Measurements from ENCODE around the gene HRH1. TPM values are rescaled to one million over a fixed set of nuclear protein-coding genes. Genes with fewer than 3 reads are reported as not detected.

Gene HRH1
- total and polyA plus RNA-seq, 2 of the 13 experiments (the other 11 are each of a cell fraction or from before 2014, with no cell fraction given), result not detected

DNA sequence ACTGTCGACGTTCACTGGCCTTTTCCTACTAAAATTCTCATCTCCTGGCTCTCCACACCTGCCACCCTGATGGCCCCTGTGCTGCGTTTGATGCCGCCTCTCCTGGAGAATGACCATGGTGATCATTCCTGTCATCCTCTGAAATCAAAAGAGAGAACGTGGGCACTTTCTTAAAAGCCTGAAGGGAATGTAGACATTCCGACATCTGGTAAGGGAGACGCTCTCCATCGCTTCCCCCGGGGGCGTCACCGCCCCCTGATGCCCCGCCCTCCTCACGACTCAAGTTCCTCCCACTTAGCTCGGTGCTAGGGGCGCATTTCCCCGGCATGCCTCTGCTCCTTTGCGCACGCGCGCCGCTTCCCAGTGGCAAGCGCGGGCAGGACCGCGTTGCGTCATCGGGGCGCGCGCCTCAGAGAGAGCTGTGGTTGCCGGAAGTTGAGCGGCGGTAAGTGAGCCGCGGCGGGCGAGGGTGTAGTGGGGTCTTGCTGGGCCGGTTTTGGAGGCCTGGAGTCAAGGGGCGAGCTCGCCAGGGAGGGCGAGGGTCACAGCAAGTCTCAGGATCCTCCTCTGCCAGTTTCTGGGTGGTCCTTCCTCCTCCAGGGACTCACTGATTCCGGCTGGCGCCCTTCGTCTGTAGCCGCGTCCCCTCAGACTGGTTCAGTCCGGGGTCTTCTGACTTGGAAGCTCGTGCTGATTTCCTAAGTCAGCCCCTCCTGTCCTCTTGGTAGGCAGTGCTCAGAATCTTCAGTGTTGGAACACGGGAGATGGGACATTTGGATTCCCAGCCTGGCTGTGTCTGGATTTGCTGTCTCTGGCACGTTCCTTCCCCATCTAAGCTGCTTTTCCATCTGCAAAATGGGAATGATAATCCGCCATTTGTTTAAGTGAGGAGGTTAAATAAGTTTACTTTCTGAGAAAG lies 118.0 kb downstream of the HRH1 start, which contains the start of gene ATG7 (continued):
- 0 out of 2 replicates have a peak, but pooled peaks have one; percentile 93 for TF ChIP-seq SMAD1 (CRISPR knock-in tag; IDR thresholded peaks at IDR 0.05; ENCODE audit: borderline replicate concordance, low read depth)
- peak; percentile 89 for TF ChIP-seq HOXA3 (CRISPR knock-in tag; IDR thresholded peaks at IDR 0.05)
- peak; percentile 52; the same call in 1 of the 2 replicates for TF ChIP-seq ZSCAN25 (CRISPR knock-in tag; IDR thresholded peaks at IDR 0.05)
- TF ChIP-seq ZNF180 (CRISPR knock-in tag; IDR thresholded peaks at IDR 0.05; ENCODE audit: borderline replicate concordance, low read depth), result no peak
- peak; percentile 95 for TF ChIP-seq ZNF350 (CRISPR knock-in tag; IDR thresholded peaks at IDR 0.05; ENCODE audit: borderline replicate concordance, low read depth)
- TF ChIP-seq NCOA2 (CRISPR knock-in tag; IDR thresholded peaks at IDR 0.05), result peak; percentile 51
- TF ChIP-seq KDM3A (CRISPR knock-in tag; IDR thresholded peaks at IDR 0.05; ENCODE audit: low read depth), result peak; percentile 81
- TF ChIP-seq, protein P1, sequence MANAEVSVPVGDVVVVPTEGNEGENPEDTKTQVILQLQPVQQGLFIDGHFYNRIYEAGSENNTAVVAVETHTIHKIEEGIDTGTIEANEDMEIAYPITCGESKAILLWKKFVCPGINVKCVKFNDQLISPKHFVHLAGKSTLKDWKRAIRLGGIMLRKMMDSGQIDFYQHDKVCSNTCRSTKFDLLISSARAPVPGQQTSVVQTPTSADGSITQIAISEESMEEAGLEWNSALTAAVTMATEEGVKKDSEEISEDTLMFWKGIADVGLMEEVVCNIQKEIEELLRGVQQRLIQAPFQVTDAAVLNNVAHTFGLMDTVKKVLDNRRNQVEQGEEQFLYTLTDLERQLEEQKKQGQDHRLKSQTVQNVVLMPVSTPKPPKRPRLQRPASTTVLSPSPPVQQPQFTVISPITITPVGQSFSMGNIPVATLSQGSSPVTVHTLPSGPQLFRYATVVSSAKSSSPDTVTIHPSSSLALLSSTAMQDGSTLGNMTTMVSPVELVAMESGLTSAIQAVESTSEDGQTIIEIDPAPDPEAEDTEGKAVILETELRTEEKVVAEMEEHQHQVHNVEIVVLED (CRISPR knock-in tag; IDR thresholded peaks at IDR 0.05; ENCODE audit: borderline replicate concordance), result peak; percentile 86
- 0 out of 2 replicates have a peak, but pooled peaks have one; percentile 55 for TF ChIP-seq ARID2 (CRISPR knock-in tag; IDR thresholded peaks at IDR 0.05; ENCODE audit: borderline replicate concordance)
- peak; percentile 99 for TF ChIP-seq PHF20 (CRISPR knock-in tag; IDR thresholded peaks at IDR 0.05)
- TF ChIP-seq, protein P2, sequence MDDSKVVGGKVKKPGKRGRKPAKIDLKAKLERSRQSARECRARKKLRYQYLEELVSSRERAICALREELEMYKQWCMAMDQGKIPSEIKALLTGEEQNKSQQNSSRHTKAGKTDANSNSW (CRISPR knock-in tag; IDR thresholded peaks at IDR 0.05; ENCODE audit: borderline replicate concordance), result no peak
- TF ChIP-seq TOPORS (CRISPR knock-in tag; IDR thresholded peaks at IDR 0.05), result peak; percentile 84; the same call in 1 of the 2 replicates
- TF ChIP-seq SNAPC2 (CRISPR knock-in tag; IDR thresholded peaks at IDR 0.05), result peak; percentile 68; the same call in 1 of the 2 replicates
- peak; percentile 60 for TF ChIP-seq GABPA (IDR thresholded peaks at IDR 0.05; ENCODE audit: low read depth, low read length)
- peak; percentile 87 for TF ChIP-seq GABPA (CRISPR knock-in tag; IDR thresholded peaks at IDR 0.05; ENCODE audit: low read depth)
- TF ChIP-seq, protein P3, sequence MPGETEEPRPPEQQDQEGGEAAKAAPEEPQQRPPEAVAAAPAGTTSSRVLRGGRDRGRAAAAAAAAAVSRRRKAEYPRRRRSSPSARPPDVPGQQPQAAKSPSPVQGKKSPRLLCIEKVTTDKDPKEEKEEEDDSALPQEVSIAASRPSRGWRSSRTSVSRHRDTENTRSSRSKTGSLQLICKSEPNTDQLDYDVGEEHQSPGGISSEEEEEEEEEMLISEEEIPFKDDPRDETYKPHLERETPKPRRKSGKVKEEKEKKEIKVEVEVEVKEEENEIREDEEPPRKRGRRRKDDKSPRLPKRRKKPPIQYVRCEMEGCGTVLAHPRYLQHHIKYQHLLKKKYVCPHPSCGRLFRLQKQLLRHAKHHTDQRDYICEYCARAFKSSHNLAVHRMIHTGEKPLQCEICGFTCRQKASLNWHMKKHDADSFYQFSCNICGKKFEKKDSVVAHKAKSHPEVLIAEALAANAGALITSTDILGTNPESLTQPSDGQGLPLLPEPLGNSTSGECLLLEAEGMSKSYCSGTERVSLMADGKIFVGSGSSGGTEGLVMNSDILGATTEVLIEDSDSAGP (CRISPR knock-in tag; IDR thresholded peaks at IDR 0.05; ENCODE audit: borderline replicate concordance), result peak; percentile 90
- TF ChIP-seq ZNF713 (CRISPR knock-in tag; IDR thresholded peaks at IDR 0.05), result peak; percentile 71; the same call in 1 of the 2 replicates
- peak; percentile 92 for TF ChIP-seq CREB1 (IDR thresholded peaks at IDR 0.05)
- TF ChIP-seq CREB1 (CRISPR knock-in tag; IDR thresholded peaks at IDR 0.05), result peak; percentile 99
- TF ChIP-seq ZBTB38 (CRISPR knock-in tag; IDR thresholded peaks at IDR 0.05), result peak; percentile 57; the same call in 1 of the 2 replicates
- no peak for TF ChIP-seq PAX8 (CRISPR knock-in tag; IDR thresholded peaks at IDR 0.05; ENCODE audit: borderline replicate concordance)
- no peak for TF ChIP-seq ZFP82 (CRISPR knock-in tag; IDR thresholded peaks at IDR 0.05; ENCODE audit: borderline replicate concordance)
- peak; percentile 46; the same call in 1 of the 2 replicates for TF ChIP-seq SIN3A (IDR thresholded peaks at IDR 0.05; ENCODE audit: borderline replicate concordance, low read depth, low read length)
- TF ChIP-seq ZNF746 (CRISPR knock-in tag; IDR thresholded peaks at IDR 0.05), result 0 out of 2 replicates have a peak, but pooled peaks have one; percentile 6
- peak; percentile 92 for TF ChIP-seq TGIF2 (CRISPR knock-in tag; IDR thresholded peaks at IDR 0.05)
- peak; percentile 65; the same call in 1 of the 2 replicates for TF ChIP-seq ZNF547 (CRISPR knock-in tag; IDR thresholded peaks at IDR 0.05)
- TF ChIP-seq ATF7-NPFF (CRISPR knock-in tag; IDR thresholded peaks at IDR 0.05; ENCODE audit: low read depth), result 0 out of 2 replicates have a peak, but pooled peaks have one; percentile 28
